Stimulated activated CD8-positive, alpha-beta memory T cell treated with anti-CD3 and anti-CD28 coated beads, Interleukin-15, amount 100 ng/mL, for 24 hours (primary cell): ENCODE measurements around the gene PIK3CD.
"Not testable (repeated sequence)": the region's sequence is repeated elsewhere in the genome, so short reads cannot be mapped to it uniquely, and the experiment has no call there.

Experiments used
- DNase-seq: peaks from one replicate; pipeline ENCODE4 v3.0.0-alpha.2; 2020; ENCODE audit warnings: low read depth

The PIK3CD gene

DNA sequence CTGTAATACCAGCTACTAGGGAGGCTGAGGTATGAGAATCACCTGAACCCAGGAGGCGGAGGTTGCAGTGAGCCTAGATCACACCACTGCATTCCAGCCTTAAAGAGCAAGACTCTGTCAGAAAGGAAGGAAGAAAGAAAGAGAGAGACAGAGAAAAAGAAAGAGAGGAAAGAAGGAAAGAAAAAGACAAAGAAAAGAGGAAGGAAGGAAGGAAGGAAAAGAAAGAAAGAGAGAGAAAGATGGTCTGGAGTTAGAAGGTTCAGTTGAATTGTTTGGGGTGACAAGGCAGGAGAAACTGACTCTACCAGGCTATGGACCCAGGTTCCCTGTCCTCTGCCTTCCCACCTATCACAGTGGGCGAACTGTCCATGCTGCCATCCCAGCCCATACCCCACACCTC, 27.4 kb upstream of the PIK3CD start:
- no peak for DNase-seq

DNA sequence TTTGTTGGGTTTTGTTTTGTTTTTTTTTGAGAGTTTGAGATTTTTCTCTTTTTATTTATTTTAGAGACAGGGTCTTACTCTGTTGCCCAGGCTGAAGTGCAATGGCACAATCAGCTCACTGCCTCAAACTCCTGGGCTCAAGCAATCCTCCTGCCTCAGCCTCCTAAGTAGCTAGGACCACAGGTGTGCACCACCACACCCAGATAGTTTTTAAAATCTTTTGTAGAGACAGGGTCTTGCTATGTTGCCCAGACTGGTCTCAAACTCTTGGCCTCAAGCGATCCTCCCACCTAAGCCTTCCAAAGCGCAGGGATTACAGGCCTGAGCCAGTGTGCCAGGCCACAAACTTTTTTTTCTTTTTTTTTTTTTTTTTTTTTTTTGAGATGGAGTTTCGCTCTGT, 26.5 kb upstream of the PIK3CD start:
- not testable (repeated sequence) for DNase-seq

DNA sequence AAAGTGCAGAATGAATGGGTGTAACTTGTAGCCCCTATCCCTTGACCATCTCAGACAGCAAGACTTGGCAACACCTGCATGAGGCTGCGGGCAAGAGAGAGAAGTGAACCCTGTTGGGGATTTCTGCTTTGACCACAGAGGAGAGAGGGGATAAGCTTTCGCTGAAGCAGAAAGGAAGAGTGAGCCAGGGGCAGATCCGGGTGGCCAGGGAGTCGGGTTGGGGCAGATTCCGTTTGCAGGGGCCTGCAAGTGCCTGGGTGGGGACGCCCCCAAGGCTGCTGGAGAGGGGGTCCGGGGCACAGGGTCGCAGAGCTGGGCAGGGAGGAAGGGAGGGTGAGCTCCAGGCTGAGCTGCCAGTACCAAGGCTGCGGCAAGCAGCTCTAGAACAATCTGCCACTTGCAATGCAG, 25.3 kb upstream of the PIK3CD start:
- no peak for DNase-seq

DNA sequence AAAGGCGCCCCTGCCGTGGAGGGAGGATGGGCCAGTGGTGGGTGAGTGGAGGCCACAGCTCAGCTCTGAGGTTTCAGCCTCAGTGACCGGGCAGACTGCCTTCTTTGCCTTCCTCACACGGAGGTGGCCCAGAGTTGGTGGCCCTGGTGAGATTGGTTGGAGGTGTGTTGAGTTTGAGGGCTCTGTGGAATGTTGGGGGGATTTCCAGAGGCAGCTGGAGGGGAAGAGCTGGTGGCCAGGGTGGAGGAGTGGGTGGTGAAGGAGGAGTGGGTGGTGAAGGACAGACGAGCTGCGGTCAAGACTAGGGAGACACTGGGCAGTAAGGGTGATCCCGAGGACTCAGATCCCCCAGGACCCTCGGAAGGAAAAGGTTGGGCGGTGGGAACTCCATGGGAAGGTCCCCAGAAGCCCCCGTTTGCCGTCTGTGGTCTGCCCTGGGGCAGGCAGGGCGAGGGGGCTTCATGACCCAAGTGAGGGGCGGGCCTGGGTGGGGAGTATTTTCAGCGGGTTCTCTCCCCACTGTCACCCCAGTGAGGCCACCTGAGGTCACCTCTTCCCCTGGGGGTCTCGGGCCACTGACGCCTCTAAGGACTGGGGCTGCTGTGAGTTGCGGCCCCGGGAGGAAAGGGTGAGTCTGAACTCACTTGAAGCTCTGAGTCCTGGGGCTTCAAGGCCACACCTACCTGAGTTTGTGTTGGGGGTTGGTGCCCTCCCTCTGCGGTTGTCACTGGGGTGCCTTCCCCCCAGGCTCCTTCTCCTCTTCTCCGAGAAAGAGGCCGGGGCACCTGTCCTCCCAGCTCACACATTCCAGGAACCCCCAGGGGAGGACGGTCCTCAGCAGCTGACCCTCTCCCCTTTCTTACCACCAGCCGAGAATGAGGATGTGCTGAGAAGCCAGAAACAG, 22.7 kb upstream of the PIK3CD start:
- no peak for DNase-seq

DNA sequence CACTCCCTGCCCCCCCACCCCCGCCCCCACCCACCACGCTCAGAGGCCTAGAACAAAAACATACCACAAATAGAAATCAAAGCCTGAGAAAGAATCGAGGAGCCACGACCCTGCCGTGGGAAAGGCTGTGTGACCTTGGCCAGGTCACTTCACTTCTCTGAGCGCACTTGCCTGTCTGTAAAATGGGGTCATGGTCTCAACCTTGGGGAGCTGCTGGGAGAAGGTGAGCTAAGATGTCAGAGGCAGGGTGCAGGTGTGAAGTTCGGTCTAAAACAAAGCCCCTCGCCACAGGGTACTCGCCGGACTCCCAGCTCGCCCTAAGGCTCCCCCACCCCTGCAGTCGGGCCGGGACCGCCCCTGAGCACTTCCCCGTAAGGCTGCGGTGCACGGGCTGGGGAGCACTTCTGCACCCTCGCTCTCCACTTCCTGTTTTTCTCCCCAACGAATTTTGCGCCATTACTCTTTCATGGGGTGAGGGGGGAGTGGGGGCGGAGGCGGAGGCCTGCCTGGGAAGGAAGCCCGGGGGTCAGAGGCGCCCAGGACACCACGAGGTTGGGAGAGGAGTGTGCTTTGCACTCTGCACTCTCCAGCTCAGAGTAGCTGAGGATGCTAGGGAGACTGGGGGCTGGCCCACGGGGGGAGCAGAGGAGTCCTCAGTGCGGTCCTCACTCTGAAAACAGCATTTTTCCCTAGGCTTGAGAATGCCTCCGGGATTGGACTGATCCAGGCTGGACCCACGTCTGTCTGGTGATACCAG, 21.9 kb upstream of the PIK3CD start:
- DNase-seq: no peak

DNA sequence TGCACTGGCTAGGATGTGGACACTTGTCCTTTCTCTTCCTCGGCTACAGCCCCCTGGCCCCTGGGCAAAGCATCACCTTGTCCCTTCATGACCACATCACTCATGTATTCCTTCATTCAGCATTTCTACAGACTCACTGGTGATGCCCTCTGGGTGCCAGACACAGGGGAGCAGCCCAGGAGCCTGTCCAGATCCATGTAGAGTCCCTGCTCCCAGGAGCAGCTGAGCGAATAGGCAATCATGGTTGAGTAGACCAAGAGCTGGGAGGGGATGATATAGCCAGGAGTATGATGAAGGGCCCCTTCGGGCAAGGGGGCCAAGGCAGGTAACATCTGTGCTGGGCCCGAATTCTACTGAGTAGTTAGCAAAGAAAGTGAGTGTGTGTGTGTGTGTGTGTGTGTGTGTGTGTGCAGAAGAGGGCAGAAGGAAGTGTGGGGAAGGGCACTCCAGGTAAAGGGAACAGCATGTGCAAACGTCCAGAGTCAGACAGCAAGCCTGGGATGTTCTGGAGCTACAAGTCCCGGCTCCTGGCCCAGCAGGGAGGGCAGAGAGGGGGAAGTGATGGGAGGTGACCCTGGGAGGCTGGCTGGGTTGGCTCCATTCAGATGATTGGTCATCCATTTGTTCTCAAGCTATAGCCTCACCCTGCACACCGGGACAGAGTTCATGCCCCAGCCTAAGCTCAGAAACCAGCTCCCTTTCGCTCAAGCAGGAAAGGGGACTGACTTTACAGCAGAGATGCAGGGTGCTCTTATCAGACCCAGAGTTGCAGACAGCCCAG, 21.0 kb upstream of the PIK3CD start:
- no peak for DNase-seq

DNA sequence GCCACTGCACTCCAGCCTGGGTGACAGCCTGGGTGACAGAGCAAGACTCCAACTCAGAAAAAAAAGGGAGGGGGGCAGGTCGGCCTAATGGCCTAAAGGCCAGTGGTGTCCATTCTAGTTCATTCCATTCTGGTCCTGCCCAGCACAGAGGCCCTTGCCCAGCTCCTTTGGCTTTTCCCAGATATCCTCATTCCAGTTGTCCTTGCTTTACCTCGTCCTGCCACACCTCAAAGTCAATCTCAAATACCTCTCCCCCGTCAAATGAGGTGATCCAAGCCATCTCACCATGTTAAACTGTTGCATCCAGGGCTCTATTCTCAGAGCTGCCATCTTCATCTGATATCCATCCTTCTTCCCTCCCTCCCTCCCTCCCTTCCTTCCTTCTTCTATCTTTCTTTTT, 19.9 kb upstream of the PIK3CD start:
- no peak for DNase-seq

DNA sequence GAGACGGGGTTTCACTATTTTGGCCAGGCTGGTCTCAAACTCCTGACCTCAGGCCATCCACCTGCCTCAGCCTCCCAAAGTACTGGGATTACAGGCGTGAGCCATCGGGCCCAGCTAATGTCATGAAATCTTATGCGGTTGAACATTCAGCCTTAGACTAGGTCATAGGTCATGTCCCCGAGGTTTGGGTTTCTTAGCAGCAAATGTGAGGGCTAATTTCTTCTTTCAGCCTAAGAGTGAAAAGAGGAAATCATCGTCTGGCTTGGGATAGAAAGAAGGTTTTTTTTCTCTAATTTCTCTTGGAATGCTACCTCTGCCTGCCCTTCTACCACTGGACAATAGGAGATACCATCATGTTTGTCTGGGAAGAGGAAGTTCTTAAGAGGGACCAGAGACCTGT, 18.0 kb upstream of the PIK3CD start:
- DNase-seq: no peak

DNA sequence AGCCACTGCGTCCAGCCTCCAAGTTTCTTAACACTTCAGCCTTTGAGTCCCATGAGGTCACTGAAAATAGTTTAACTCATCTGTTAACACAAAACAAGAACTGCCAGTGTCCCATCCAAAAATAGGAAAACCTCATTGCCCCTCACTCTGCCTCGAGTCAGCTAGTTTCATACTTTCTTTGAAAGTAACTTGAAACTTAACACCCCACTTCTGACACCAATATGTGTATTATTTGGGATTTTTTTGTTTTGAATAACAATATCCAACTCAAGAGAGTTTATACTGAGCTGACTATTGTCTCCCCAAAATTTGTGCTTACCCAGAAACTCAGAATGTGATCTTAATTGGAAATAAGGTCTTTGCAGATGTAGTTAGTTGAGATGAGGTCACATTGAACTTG, 16.9 kb upstream of the PIK3CD start:
- no peak for DNase-seq

DNA sequence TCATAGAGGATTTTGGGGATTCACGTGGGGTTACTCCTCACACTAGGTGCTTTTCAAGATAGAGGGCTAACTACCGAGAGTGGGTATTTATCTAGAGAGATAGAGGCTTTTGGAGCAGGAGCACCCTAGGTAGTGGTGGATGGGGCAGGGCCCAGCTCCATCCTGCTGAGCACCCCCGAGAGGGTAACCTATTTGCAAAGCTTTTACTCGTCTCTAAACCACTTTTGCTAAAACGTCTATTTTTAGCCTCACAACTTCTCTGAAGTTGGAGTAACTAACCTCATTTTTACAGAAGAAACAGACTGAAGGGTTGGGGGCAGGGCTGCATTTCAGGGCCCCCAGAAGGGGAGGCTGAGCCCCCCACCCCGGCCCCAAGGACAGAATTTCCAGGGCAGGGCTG, 12.3 kb upstream of the PIK3CD start:
- DNase-seq: no peak

DNA sequence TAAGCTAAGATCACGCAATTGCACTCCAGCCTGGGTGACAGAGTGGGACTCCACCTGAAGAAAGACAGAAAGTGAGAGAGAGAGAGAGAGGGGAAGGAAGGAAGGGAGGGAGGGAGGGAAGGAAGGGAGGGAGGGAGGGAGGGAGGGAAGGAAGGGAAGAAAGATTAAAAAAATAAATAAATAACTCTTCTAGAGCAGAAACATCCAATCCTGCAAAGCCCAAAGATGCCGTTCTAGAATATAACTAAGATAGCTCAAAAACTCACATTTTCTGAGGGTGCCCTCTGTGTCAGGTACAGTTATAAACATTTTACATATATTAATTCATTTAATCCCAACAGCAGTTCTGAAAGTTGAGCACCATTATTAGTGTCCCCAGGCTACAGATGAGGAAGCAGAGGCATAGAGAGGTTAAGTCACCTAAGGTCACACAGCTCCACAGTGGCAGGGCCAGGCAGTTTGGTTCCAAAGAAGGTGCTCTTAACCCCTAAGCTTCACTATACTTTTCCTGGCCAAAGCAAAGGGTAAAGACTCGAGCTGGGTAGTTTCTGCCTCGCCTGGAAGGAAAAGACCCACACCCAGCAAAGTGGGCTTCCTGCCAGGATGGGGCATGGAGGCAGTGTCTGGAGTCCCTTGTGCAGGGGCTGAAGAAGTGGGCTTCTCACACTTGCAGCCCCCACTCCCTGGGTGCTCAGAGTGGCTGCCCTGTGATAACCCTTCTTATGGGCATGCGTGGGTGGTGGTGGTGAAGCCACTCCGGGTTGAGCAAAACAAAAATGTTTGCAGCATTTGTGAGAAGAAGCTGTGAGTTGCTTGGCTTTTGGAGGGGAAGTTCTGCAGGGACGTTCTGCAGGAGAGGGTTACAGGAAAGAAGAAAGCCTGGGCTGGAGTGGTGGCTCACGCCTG, 7.9 kb upstream of the PIK3CD start:
- DNase-seq: no peak

DNA sequence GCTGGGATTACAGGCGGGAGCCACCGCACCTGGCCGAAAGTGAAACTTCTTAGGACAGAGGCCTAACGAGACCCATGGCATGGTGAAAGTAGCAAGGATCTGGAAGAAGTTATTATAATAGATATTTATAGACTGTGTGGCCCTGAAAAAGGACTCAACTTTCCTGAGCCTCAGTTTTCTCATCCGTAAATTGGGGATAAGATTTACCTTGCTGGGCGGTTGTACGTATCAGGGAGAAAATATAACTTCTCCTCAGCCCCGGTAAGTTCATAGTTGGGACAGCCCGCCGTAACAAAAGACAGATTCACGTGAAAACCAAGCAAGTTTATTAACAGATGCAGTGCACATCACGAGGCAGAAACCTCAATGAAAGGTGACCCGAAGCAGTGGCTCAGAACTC, 5.5 kb upstream of the PIK3CD start:
- no peak for DNase-seq

DNA sequence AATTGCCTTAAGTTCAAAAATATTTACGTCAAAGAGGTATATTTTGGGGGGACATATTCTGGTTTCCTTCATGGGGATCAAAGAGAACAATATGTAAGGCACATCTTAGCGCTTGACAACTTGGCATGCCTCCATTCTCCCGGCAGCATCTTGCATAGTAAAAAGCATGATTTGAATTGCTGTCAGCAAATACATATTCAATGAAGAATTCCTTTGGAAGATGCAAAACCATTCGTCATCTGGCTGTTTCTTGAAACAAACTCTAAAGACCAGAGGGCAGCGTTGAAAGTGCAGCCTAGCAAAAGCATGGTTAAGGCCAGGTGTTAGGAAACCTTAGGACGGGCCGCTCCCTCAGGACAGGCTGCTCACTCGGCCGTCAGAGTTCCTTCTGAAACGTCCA, 3.4 kb upstream of the PIK3CD start:
- DNase-seq: no peak

DNA sequence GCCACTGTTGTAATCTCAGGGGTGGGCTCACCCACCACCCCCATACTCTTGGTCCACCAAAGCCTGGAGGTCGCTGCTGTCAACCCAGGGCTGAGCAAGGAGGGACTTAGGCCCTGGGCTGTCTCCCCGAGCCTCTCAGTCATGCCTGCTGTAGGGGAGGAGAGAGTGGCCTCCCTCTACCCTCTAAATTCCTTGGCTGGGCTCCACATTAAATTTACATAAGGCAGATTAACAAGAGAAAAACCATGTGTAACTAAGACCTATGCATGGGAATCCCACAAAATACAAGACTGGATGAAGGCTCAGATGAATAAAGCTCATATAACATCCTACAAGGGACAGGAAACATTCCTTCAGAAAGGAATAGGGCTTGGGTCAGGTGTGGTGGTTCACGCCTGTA, 1.8 kb upstream of the PIK3CD start:
- DNase-seq: no peak

DNA sequence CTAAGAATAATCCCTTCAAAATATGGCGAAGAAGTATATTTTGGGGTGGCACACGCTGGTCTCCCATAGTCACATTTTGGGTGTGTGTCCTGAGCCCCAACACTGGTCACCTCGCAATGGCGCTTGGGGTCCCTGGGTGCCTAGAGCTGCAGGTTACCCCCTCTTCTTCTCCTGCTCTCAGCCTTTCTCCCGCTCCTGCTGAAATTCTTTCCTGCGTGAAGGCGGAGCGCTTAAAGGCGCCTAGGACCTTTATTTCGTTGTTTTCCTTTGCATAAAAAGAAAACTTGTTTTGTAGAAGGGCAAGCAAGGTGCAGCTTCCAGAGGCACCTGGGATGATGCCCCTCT, 339 bp upstream of the PIK3CD start:
- no peak for DNase-seq

DNA sequence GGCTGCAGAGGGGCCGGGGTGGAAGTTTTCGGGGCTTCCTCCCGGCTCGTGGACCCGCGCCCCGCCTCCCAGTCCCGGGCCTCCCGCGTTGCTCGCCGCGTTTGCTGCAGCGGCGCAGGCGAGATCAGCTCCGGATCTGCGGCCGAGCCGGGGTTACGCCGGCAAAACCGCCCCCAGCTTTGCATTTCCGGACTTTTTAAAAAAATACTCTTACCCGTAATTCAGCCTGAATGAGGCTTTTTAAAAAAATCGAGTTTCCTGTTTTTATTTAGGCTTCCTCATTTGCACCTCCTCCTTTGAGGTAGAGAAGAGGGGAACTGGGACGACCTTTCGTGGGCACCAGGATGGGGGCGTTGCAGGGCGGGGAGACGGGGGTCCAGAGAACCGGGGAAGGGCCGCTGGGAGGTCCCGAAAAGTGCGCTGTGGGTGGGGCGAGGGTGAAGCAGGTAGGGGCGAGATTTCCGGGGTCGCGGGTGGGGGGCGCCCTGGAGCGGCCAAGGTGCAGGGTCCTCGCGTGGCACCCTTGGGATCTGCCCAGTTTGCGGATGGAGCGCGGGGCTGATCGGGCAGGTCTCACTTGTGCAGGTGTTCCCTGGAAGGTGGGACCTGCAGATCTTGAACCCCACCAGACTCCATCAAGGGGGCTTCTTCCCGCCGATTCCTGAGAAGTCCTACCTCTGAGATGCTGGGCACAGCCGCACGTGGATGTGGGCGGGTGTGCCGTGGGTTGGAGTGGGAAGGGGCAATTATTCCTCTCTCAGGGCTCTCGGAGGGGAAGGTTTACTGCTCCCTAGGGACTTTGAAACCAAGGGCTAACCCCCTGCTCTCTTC, 1.1 kb downstream of the PIK3CD start:
- no peak for DNase-seq

DNA sequence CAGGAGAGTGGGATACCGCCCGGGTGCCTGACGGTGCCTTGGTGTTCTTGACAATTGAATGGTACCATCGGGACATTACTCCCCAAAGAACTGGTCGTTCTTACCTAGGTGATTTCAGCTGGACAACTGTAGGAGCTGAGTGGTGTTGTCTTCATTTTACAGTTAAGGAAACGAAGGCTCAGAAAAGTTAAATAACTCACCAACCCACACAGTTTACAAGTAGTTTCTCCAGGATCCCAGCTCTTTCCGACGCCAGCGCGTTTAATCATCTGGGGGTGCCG, 1.6 kb downstream of the PIK3CD start:
- no peak for DNase-seq

DNA sequence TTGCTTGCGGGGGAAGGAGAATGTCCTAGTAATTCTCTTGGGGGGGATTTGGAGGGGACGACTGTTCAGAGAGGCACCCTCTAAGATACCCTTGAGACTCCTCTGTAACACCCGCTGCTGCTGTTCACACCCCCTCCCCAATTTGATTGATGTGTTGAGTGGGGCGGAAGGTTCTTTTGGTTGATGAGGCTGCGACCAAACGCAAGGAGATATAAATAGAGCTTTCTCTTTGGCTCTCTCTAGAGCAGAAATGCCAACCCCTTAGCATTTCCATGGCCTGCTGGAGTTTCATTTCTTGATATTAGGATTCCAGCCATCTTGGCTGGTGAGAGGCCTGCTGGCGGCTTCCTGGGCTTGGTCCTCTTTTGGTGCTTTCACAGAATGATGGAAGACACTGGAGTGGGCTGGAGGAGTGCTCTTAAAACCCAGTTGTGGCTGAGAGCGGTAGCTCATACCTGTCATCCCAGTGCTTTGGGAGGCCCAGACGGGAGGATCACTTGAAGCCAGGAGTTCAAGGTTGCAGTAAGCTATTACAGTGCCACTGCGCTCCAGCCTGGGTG, 2.0 kb downstream of the PIK3CD start:
- DNase-seq: no peak

DNA sequence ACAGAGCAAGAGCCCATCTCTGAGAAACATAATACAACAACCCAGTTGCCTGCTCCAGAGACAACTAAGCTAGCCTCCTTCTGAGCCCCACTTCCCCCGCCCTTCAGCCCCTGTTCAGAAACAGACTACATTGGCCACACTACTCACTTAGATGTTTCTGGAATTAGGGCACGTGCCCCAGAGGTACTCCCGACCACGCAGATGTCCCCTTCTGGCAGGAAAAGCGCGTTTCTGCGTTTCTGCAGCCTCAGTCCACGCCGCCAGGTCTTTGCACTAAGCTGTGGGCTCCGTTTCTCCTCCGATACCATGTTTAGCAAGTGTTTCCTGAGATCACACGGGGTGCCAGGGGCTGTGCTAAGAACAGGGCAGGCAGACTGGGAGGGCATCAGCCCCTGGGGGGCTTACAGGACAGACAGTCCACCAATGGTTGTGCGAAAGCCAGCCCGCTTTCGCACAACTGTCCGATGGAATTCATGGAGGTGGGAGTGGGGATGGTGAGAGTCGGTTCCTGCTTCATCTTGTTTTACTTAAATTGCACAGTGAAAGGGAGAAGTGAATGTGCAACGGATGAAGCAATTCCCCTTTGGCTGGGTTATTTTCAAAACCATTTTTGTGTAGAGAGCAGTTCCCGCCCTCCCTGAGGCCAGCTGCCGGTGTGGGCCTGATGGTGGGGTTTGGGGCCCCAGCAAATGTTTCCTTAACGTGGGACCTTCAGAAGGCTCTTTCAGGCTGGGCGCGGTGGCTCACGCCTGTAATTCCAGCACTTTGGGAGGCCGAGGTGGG, 2.7 kb downstream of the PIK3CD start:
- DNase-seq: no peak
